Stimulated activated CD4-positive, alpha-beta T cell treated with anti-CD3 and anti-CD28 coated beads, TNF-alpha, amount 100 ng/mL, for 4 hours (primary cell): ENCODE results near the gene KCNQ1OT1.

Experiments
- DNase-seq, 3 experiments: peaks; one replicate each; pipeline ENCODE4 v3.0.0-alpha.2; 2020; ENCODE audit warnings: low read depth in 3 of 3

Gene KCNQ1OT1

GRCh38 chr11:2688381-2689231, 11.2 kb downstream of the KCNQ1OT1 start:
- no peak for DNase-seq

- no peak for DNase-seq
Measured at GRCh38 chr11:2687782-2688191, 12.0 kb downstream of the KCNQ1OT1 start.

GRCh38 chr11:2687223-2687530, 12.6 kb downstream of the KCNQ1OT1 start:
- no peak for DNase-seq

GRCh38 chr11:2686360-2687222, 13.2 kb downstream of the KCNQ1OT1 start:
- DNase-seq, result no peak

GRCh38 chr11:2685566-2686359, 14.0 kb downstream of the KCNQ1OT1 start:
- no peak for DNase-seq

GRCh38 chr11:2685051-2685450, 14.7 kb downstream of the KCNQ1OT1 start:
- DNase-seq, result no peak

- no peak for DNase-seq
Measured at GRCh38 chr11:2684581-2684980, 15.2 kb downstream of the KCNQ1OT1 start.

- DNase-seq, result no peak
Measured at GRCh38 chr11:2683806-2684205, 16.0 kb downstream of the KCNQ1OT1 start.

- no peak for DNase-seq
Measured at GRCh38 chr11:2681408-2682145, 18.2 kb downstream of the KCNQ1OT1 start.

- no peak for DNase-seq
Measured at GRCh38 chr11:2679011-2679676, 20.6 kb downstream of the KCNQ1OT1 start.

GRCh38 chr11:2678396-2678795, 21.4 kb downstream of the KCNQ1OT1 start:
- no peak for DNase-seq

GRCh38 chr11:2677127-2677526, 22.7 kb downstream of the KCNQ1OT1 start:
- no peak for DNase-seq

- DNase-seq, result no peak
Measured at GRCh38 chr11:2675540-2675939, 24.3 kb downstream of the KCNQ1OT1 start.

GRCh38 chr11:2674658-2675131, 25.1 kb downstream of the KCNQ1OT1 start:
- no peak for DNase-seq

GRCh38 chr11:2673871-2674471, 25.8 kb downstream of the KCNQ1OT1 start:
- no peak for DNase-seq

- no peak for DNase-seq
Measured at GRCh38 chr11:2673250-2673610, 26.6 kb downstream of the KCNQ1OT1 start.

- DNase-seq, result no peak
Measured at GRCh38 chr11:2672553-2673249, 27.1 kb downstream of the KCNQ1OT1 start.

- DNase-seq, result no peak
Measured at GRCh38 chr11:2671748-2672147, 28.0 kb downstream of the KCNQ1OT1 start.

GRCh38 chr11:2670541-2671100, 29.2 kb downstream of the KCNQ1OT1 start:
- no peak for DNase-seq
